ENCODE data around the gene MAPRE2. TPM values are rescaled to one million over a fixed set of nuclear protein-coding genes. Genes with fewer than 3 reads are reported as not detected.
"Not testable (repeated sequence)": the region's sequence is repeated elsewhere in the genome, so short reads cannot be mapped to it uniquely, and the experiment has no call there.

The MAPRE2 gene
- total RNA-seq, 4 donors from 2014 or later: 21.8 to 57.7 (median 40.0) TPM

DNA sequence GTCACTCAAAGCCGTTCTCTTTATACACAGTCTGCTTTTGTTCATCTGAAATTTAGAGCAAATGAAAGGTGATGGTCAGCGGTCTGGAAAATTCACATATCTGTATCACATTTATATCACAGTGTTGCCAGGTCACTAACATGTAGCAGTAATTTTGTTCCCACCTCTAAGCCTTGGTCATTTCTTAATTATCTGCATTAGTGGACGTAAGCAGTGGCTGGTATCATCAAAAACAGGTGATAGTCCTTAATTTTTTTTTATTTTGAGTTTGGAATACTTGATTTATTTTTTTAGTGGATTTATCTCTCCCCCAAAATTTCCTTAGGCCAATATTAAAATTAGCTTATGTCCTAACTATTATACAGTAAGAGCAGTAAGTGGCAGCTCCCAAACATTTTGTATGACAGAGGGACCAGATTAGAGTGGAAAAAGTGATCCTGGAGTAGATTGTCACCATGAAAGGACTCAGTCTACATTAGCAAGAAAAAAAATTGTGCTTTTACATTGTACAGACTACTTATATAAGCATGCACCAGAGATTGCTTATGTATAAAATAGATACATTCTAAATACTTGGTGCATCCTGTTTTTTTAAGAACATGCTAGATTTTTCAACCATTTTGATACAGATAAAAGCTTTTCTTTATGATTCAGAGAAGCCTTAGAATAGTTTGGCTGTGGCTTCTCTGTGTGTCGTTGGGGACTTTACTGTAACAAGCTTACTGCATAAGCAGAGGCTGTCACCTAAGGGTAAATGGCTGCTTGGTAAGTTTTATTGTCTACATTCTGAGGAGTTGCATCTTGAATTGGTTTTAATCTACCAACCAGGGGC lies 65.0 kb downstream of the MAPRE2 start:
- intact Hi-C loops (cut with DNase I; ENCODE audit: low total_unique reads): no loop called here

DNA sequence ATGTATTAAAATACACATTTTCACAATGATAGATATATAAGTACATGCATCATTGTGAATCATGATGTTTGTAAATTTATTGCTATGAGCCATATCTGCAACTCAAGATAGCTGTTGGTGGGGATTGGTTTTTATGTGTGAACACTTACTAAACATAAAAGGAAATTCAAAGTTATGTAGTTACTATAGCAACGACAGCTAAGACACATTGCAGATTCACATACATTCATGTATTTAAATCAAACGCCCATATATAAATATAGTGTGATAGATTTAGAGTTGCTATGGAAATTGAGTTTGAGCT lies 65.6 kb downstream of the MAPRE2 start:
- 43 to 49% methylated on average over 2 of the region's 2 CpGs for WGBS, 2 donors
- no peak overlapping the region for H3K4me3 ChIP-seq (ENCODE audit: low read depth, poor library complexity, severe bottlenecking)
- intact Hi-C loops (cut with DNase I; ENCODE audit: low total_unique reads): no loop called here
- DNase-seq (ENCODE audit: low spot score in 2 of 2): no peak
- TF ChIP-seq POLR2A (IDR thresholded peaks at IDR 0.05) (no peak), CTCF (IDR thresholded peaks at IDR 0.05) (no peak)

More for the DNA sequence above, 65.0 kb downstream of the MAPRE2 start:
- no peak overlapping the region for H3K4me3 ChIP-seq (ENCODE audit: low read depth, poor library complexity, severe bottlenecking)
- 82 to 84% methylated on average over 4 of the region's 4 CpGs for WGBS, 2 donors
- DNase-seq (ENCODE audit: low spot score in 2 of 2): no peak
- TF ChIP-seq POLR2A (IDR thresholded peaks at IDR 0.05) (no peak), CTCF (IDR thresholded peaks at IDR 0.05) (no peak)

- DNase-seq (ENCODE audit: low spot score in 2 of 2): no peak
- TF ChIP-seq CTCF (IDR thresholded peaks at IDR 0.05) (no peak), POLR2A (IDR thresholded peaks at IDR 0.05) (no peak)
- intact Hi-C loops (cut with DNase I; ENCODE audit: low total_unique reads): no loop called here
- no peak overlapping the region for H3K4me3 ChIP-seq (ENCODE audit: low read depth, poor library complexity, severe bottlenecking)
Observed at GRCh38 chr18:35107216-35107615, 66.0 kb downstream of the MAPRE2 start.

- DNase-seq (ENCODE audit: low spot score in 2 of 2); H3K4me3 ChIP-seq (ENCODE audit: low read depth, poor library complexity, severe bottlenecking); intact Hi-C loops (cut with DNase I; ENCODE audit: low total_unique reads): not testable (repeated sequence)
- WGBS, 2 donors: 89 to 93% methylated on average over 1 of the region's 1 CpG
Observed at GRCh38 chr18:35108088-35108487, 66.9 kb downstream of the MAPRE2 start.

DNA sequence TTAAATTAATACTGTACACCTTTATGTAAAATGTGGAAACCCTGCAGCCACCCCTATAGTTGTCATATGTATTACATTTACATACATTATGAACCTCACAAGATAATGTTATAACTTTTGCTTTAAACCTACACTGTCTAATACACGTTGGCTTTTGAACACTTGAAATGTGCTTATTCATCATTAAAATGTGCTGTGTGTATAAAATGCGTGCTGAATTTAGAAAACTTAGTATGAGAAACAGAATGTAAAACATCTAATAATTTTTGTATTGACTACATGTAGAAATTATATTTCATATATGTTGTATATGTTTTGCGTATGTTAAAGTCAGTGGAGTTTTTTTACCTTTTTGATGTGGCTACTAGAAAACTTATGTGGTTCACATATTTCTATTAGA lies 68.8 kb downstream of the MAPRE2 start:
- DNase-seq (ENCODE audit: low spot score in 2 of 2): no peak
- H3K4me3 ChIP-seq (ENCODE audit: low read depth, poor library complexity, severe bottlenecking): no peak overlapping the region
- TF ChIP-seq CTCF (IDR thresholded peaks at IDR 0.05) (no peak), POLR2A (IDR thresholded peaks at IDR 0.05) (no peak)
- 90 to 91% methylated on average over 3 of the region's 3 CpGs for WGBS, 2 donors
- intact Hi-C loops (cut with DNase I; ENCODE audit: low total_unique reads): no loop called here

- no peak for TF ChIP-seq CTCF (IDR thresholded peaks at IDR 0.05)
- no peak for TF ChIP-seq POLR2A (IDR thresholded peaks at IDR 0.05)
- intact Hi-C loops (cut with DNase I; ENCODE audit: low total_unique reads): no loop called here
- no peak for DNase-seq (ENCODE audit: low spot score in 2 of 2)
- 89 to 92% methylated on average over 3 of the region's 3 CpGs for WGBS, 2 donors
- no peak overlapping the region for H3K4me3 ChIP-seq (ENCODE audit: low read depth, poor library complexity, severe bottlenecking)
Observed at GRCh38 chr18:35110554-35111485, 69.6 kb downstream of the MAPRE2 start.

All from lower leg skin (tissue), 4 donors.